GM12878 (cell line): Measurements from ENCODE around the gene KLK6. TPM values are rescaled to one million over a fixed set of nuclear protein-coding genes. Genes with fewer than 3 reads are reported as not detected.

Experiments used
- ATAC-seq: fragments of 200-7000 bp; cut with Tn5 transposase; 3 replicates; pipeline ENCODE4 v1.9.1; 2020; ENCODE audit warnings: mild to moderate bottlenecking, moderate library complexity
- BruUV-seq: library from RNA; stranded (reverse); fragments of 400-500 nt; replicated peaks from 2 replicates; lab custom pipeline; 2021; lab: Mats Ljungman, UMichigan
- CTCF ChIA-PET: fragments of 300-600 bp; sonication (Branson Sonifier 250); formaldehyde crosslinking; extraction: SDS; loops from one replicate; lab custom pipeline; 2021; ENCODE audit warnings: inconsistent platforms; lab: Yijun Ruan, JAX
- POLR2A ChIA-PET: fragments of 350-600 bp; formaldehyde crosslinking; extraction: SDS; loops from one replicate; lab custom pipeline; 2021; ENCODE audit warnings: inconsistent platforms; lab: Charles Lee
- RAD21 ChIA-PET: fragments of 300-600 bp; sonication (Branson Sonifier 250); formaldehyde crosslinking; loops from one replicate; lab custom pipeline; 2023; ENCODE audit warnings: antibody characterized with exemption; ENCODE audit not compliant: unreplicated experiment; lab: Charles Lee
- SMC1A ChIA-PET: fragments of 300-600 bp; sonication (Branson Sonifier 250); formaldehyde crosslinking; loops from one replicate; lab custom pipeline; 2023; ENCODE audit not compliant: unreplicated experiment, uncharacterized antibody; lab: Charles Lee
- DNase-seq: peaks from one replicate; pipeline ENCODE4 v3.0.0-alpha.2; 2011; ENCODE audit warnings: low read depth, low spot score
- FAIRE-seq: peaks from 3 replicates; lab custom pipeline; 2011; peaks lifted over from hg19 to GRCh38; lab: Jason Lieb, UNC
- H2AFZ ChIP-seq: 2 replicates; pipeline ENCODE4 v1.6.0; 2011; ENCODE audit warnings: low read depth, low read length, control low read depth; ENCODE audit not compliant: control insufficient read depth
- H3K27ac ChIP-seq: 2 replicates; pipeline ENCODE4 v1.5.1; 2011; ENCODE audit warnings: control low read depth; ENCODE audit not compliant: control insufficient read depth, insufficient read depth
- H3K27me3 ChIP-seq, 2 experiments: replicated peaks in 1 of 2; 2 replicates each; pipeline versions ENCODE4 v1.6.0 to v1.6.1; 2011; ENCODE audit warnings: low read length in 1 of 2; ENCODE audit not compliant: control insufficient read depth in 2 of 2, insufficient read depth in 2 of 2
- H3K36me3 ChIP-seq, 2 experiments: 2 replicates each; pipeline ENCODE4 v1.5.1; 2011; ENCODE audit warnings: low read length in 1 of 2; ENCODE audit not compliant: control insufficient read depth in 2 of 2, insufficient read depth in 2 of 2
- H3K4me1 ChIP-seq: 2 replicates; pipeline ENCODE4 v1.6.1; 2011; ENCODE audit warnings: mild to moderate bottlenecking, low read length, moderate library complexity, mixed read lengths; ENCODE audit not compliant: control insufficient read depth, insufficient read depth
- H3K4me2 ChIP-seq: 2 replicates; pipeline ENCODE4 v1.6.0; 2011; ENCODE audit warnings: control low read depth; ENCODE audit not compliant: control insufficient read depth, insufficient read depth
- H3K4me3 ChIP-seq: fragments of 200-600 bp; sonication (generic); 2 replicates; pipeline ENCODE4 v1.5.1; 2016
- H3K79me2 ChIP-seq: 2 replicates; pipeline ENCODE4 v1.6.0; 2011; ENCODE audit warnings: low read length; ENCODE audit not compliant: control insufficient read depth, insufficient read depth
- H3K9ac ChIP-seq: 2 replicates; pipeline ENCODE4 v1.8.0; 2011; ENCODE audit warnings: low read length, control low read depth, mixed read lengths; ENCODE audit not compliant: control insufficient read depth, insufficient read depth
- H3K9me3 ChIP-seq: replicated peaks from 3 replicates; pipeline ENCODE4 v1.5.1; 2011; ENCODE audit warnings: mild to moderate bottlenecking, low read length; ENCODE audit not compliant: control insufficient read depth, insufficient read depth
- H4K20me1 ChIP-seq: 2 replicates; pipeline ENCODE4 v1.6.0; 2011; ENCODE audit not compliant: control insufficient read depth, insufficient read depth
- ATF3 ChIP-seq: IDR thresholded peaks from 2 replicates; pipeline ENCODE4 v1.6.1; 2011; ENCODE audit warnings: low read depth, mild to moderate bottlenecking, low read length, moderate library complexity, borderline replicate concordance; ENCODE audit errors: extremely low read depth
- CUX1 ChIP-seq: IDR thresholded peaks from 2 replicates; pipeline ENCODE4 v1.6.1; 2012; ENCODE audit warnings: improper control_type of control experiment, low read depth, low read length; ENCODE audit not compliant: insufficient replicate concordance
- ETV6 ChIP-seq, 2 experiments: fragments of 450-650 bp in 1 of 2; IDR thresholded peaks in 1 of 2; conservative IDR thresholded peaks in 1 of 2; 2 replicates each; pipeline ENCODE4 v1.6.1; 2014; ENCODE audit warnings: antibody characterized with exemption in 1 of 2, borderline replicate concordance in 1 of 2, low read depth in 1 of 2, mild to moderate bottlenecking in 1 of 2, moderate library complexity in 1 of 2
- NR2C2 ChIP-seq: IDR thresholded peaks from 2 replicates; pipeline ENCODE4 v1.6.1; 2011; ENCODE audit warnings: borderline replicate concordance, low read depth; ENCODE audit not compliant: control insufficient read depth, insufficient read length
- RAD21 ChIP-seq: IDR thresholded peaks from 2 replicates; pipeline ENCODE4 v1.6.1; 2011; ENCODE audit warnings: mild to moderate bottlenecking, low read depth, low read length, moderate library complexity; ENCODE audit not compliant: insufficient read depth
- RBBP5 ChIP-seq: fragments of 200-600 bp; sonication (generic); conservative IDR thresholded peaks from 2 replicates; pipeline ENCODE4 v1.6.1; 2016
- RCOR1 ChIP-seq: conservative IDR thresholded peaks from 2 replicates; pipeline ENCODE4 v1.6.1; 2012; ENCODE audit warnings: low read depth, low read length, improper control_type of control experiment
- SMARCA5 ChIP-seq: fragments of 450-650 bp; IDR thresholded peaks from 2 replicates; pipeline ENCODE4 v1.6.1; 2017; ENCODE audit warnings: mild to moderate bottlenecking
- SP1 ChIP-seq: IDR thresholded peaks from one replicate; pipeline ENCODE4 v1.6.1; 2011; ENCODE audit warnings: low read depth, low read length
- SPI1 ChIP-seq: IDR thresholded peaks from 2 replicates; pipeline ENCODE4 v1.6.1; 2011; ENCODE audit warnings: low read depth, mild to moderate bottlenecking, low read length, moderate library complexity, borderline replicate concordance; ENCODE audit not compliant: insufficient read depth
- SREBF1 ChIP-seq: IDR thresholded peaks from 2 replicates; pipeline ENCODE4 v1.6.1; 2012; ENCODE audit warnings: mild to moderate bottlenecking, low read length
- SREBF2 ChIP-seq: IDR thresholded peaks from 2 replicates; pipeline ENCODE4 v1.6.1; 2012; ENCODE audit warnings: mild to moderate bottlenecking, low read length
- STAT3 ChIP-seq: IDR thresholded peaks from 2 replicates; pipeline ENCODE4 v1.6.1; 2011; ENCODE audit warnings: low read depth, low read length, improper control_type of control experiment
- SUZ12 ChIP-seq: fragments of 200-600 bp; sonication (generic); IDR thresholded peaks from one replicate; pipeline ENCODE4 v1.6.1; 2018; ENCODE audit warnings: antibody characterized with exemption, mild to moderate bottlenecking; ENCODE audit not compliant: unreplicated experiment
- TCF7 ChIP-seq: IDR thresholded peaks from 2 replicates; pipeline ENCODE4 v1.6.1; 2014; ENCODE audit warnings: antibody characterized with exemption, borderline replicate concordance
- ZBED1 ChIP-seq: IDR thresholded peaks from 2 replicates; pipeline ENCODE4 v1.6.1; 2016; ENCODE audit warnings: borderline replicate concordance
- ZNF217 ChIP-seq: fragments of 450-650 bp; IDR thresholded peaks from 2 replicates; pipeline ENCODE4 v1.6.1; 2017; ENCODE audit warnings: antibody characterized with exemption, mild to moderate bottlenecking
- ZNF24 ChIP-seq: fragments of 450-650 bp; IDR thresholded peaks from 2 replicates; pipeline ENCODE4 v1.6.1; 2017; ENCODE audit warnings: antibody characterized with exemption, mild to moderate bottlenecking
- ZSCAN29 ChIP-seq: fragments of 450-650 bp; IDR thresholded peaks from 2 replicates; pipeline ENCODE4 v1.6.1; 2017; ENCODE audit warnings: mild to moderate bottlenecking, moderate library complexity
- WGBS: methylation state at CpG from one replicate; pipeline ENCODE4 v1.1.6; 2016; ENCODE audit warnings: low lambda C conversion rate; ENCODE audit not compliant: insufficient replicate concordance, insufficient coverage; ENCODE audit errors: missing lambda C conversion rate; 5-methylcytosine and 5-hydroxymethylcytosine counted together
- in situ Hi-C: fragments of 300-500 bp; cut with MboI; formaldehyde crosslinking; loops from 9 replicates; pipeline ENCODE4 v1.14.3; 2018; ENCODE audit warnings: mixed read lengths
- intact Hi-C: fragments of 100-400 bp; cut with micrococcal nuclease; formaldehyde crosslinking; loops from one replicate; pipeline ENCODE4 v1.14.2; 2022; ENCODE audit not compliant: unreplicated experiment
- polyA plus RNA-seq, 11 experiments: library from polyadenylated mRNA; depleted of rRNA in 4 of 11; unstranded in 6 of 11; stranded (reverse) in 5 of 11; fragments of >200 nt; fragmentation: Nextera tagmentation in 4 of 11; fragmentation: Illumina TruSeq in 1 of 11; extraction: Ambion mirVana in 4 of 11; extraction: Trizol in 1 of 11; gene quantifications; 1 replicate in 1 of 11; 2 replicates in 10 of 11; pipeline versions ENCODE4 v1.2.1 to v1.2.3, GENCODE V29; 2011 to 2016; ENCODE audit warnings: inconsistent platforms in 2 of 11, missing spikeins in 2 of 11, low read depth in 1 of 11
- total RNA-seq, 4 experiments: library from RNA; depleted of rRNA in 3 of 4; stranded (reverse); fragments of >200 nt in 3 of 4; fragmentation: Illumina TruSeq in 1 of 4; extraction: Trizol in 1 of 4; gene quantifications; 2 replicates each; pipeline versions ENCODE4 v1.2.1 to v1.2.3, GENCODE V29; 2013 to 2021

The KLK6 gene
- total and polyA plus RNA-seq, 10 of the 15 experiments (the other 5 are each of a cell fraction or from before 2014, with no cell fraction given), result not detected

GRCh38 chr19:50944795-50945194, 24.6 kb downstream of the KLK6 start (continued):
- TF ChIP-seq ZNF217 (no peak), SP1 (no peak), SMARCA5 (no peak)

GRCh38 chr19:50943074-50943828, 26.1 kb downstream of the KLK6 start:
- in situ Hi-C loops, result no loop called here

More at GRCh38 chr19:50943074-50943828, 26.1 kb downstream of the KLK6 start:
- POLR2A ChIA-PET, result no interaction called here
- ATAC-seq (no peak), DNase-seq (no peak), FAIRE-seq (no peak)
- no peaks in the 10 kb centered on the region for H4K20me1 ChIP-seq
- H3K27ac ChIP-seq, result no peak overlapping the region
- H2AFZ ChIP-seq, result no peak overlapping the region
- SMC1A ChIA-PET, result no interaction called here
- WGBS, result 22% methylated on average over 10 of the region's 10 CpGs
- H3K4me1 ChIP-seq, result no peaks in the 10 kb centered on the region
- no peaks in the 10 kb centered on the region for H3K36me3 ChIP-seq
- no peak overlapping the region for H3K4me3 ChIP-seq
- CTCF ChIA-PET, result no interaction called here
- no peaks in the 10 kb centered on the region for H3K79me2 ChIP-seq
- RAD21 ChIA-PET, result no interaction called here
- no peaks in the 10 kb centered on the region; a peak in 1 of 4 replicates for H3K27me3 ChIP-seq
- no peak overlapping the region for H3K9ac ChIP-seq
- TF ChIP-seq ETV6 (conservative IDR thresholded peaks at IDR 0.05 in 1 of 2, IDR thresholded peaks at IDR 0.05 in 1 of 2; ENCODE audit: borderline replicate concordance in 1 of 2, low read depth in 1 of 2) (no peak), SPI1 (no peak), STAT3 (no peak), ZBED1 (no peak), RCOR1 (no peak), SREBF1 (no peak), ZSCAN29 (no peak), RAD21 (no peak), SUZ12 (no peak), RBBP5 (no peak), ZNF217 (no peak), NR2C2 (no peak), ATF3 (no peak), CUX1 (no peak), TCF7 (no peak), ZNF24 (no peak), SREBF2 (no peak)
- intact Hi-C loops, result no loop called here
- H3K4me2 ChIP-seq, result no peak overlapping the region
- no TSS peak for BruUV-seq
- no peaks in the 10 kb centered on the region for H3K9me3 ChIP-seq
